ENCODE data around the gene ACAD10.

ACAD10 gene

DNA sequence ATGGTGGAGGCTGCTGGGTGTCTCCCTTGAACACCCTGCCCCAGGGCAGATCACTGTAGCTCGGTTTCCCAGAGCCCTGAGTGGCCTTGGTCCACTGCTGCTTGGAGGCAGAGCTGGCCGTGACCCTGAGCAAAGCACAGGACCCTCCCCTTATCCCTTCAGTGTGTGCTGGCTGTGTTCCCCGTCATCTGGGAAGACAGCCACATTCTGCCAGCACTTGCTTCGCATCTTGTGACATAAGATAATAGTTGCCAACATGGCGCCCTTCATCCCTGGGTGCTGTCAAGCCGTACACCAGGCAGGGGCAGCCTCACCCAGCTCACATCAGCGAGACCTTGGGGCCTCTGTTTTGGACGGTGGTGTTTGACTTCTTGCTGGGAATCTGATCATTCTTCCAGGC lies 68.8 kb downstream of the ACAD10 start:
- H3K4me3 ChIP-seq (ENCODE audit: low read depth, low read length) = no peak overlapping the region
- DNase-seq (ENCODE audit: low read depth) = peak; percentile 3
- TF ChIP-seq, protein P1, sequence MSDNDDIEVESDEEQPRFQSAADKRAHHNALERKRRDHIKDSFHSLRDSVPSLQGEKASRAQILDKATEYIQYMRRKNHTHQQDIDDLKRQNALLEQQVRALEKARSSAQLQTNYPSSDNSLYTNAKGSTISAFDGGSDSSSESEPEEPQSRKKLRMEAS (IDR thresholded peaks at IDR 0.05; ENCODE audit: low read depth, low read length) = no peak
- no peak for TF ChIP-seq MYC (IDR thresholded peaks at IDR 0.05; ENCODE audit: low read depth, low read length)
- TF ChIP-seq POLR2A (IDR thresholded peaks at IDR 0.05; ENCODE audit: extremely low read depth, insufficient read length) = no peak
- TF ChIP-seq, protein P2, sequence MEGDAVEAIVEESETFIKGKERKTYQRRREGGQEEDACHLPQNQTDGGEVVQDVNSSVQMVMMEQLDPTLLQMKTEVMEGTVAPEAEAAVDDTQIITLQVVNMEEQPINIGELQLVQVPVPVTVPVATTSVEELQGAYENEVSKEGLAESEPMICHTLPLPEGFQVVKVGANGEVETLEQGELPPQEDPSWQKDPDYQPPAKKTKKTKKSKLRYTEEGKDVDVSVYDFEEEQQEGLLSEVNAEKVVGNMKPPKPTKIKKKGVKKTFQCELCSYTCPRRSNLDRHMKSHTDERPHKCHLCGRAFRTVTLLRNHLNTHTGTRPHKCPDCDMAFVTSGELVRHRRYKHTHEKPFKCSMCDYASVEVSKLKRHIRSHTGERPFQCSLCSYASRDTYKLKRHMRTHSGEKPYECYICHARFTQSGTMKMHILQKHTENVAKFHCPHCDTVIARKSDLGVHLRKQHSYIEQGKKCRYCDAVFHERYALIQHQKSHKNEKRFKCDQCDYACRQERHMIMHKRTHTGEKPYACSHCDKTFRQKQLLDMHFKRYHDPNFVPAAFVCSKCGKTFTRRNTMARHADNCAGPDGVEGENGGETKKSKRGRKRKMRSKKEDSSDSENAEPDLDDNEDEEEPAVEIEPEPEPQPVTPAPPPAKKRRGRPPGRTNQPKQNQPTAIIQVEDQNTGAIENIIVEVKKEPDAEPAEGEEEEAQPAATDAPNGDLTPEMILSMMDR (IDR thresholded peaks at IDR 0.05; ENCODE audit: low read depth, low read length) = no peak

DNA sequence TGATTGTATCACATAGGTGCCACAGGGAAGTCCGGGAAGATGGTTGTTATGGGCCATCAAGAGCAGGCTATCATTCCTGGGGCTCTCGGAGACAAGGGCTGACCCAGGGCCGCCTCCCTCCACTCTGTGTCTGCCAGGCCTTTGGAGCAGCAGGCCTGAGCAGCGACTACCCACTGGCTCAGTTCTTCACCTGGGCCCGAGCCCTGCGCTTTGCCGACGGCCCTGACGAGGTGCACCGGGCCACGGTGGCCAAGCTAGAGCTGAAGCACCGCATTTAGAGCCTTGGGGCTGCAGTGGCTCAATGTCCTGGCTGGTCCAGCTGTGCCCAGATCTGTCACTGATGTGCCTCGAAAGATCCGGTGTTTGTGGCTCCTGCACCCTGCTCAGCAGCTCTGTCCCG lies 70.3 kb downstream of the ACAD10 start:
- TF ChIP-seq MYC (IDR thresholded peaks at IDR 0.05; ENCODE audit: low read depth, low read length) (no peak), POLR2A (IDR thresholded peaks at IDR 0.05; ENCODE audit: extremely low read depth, insufficient read length) (no peak)
- TF ChIP-seq, protein P2 (IDR thresholded peaks at IDR 0.05; ENCODE audit: low read depth, low read length) = no peak
- H3K4me3 ChIP-seq (ENCODE audit: low read depth, low read length) = no peak overlapping the region
- DNase-seq (ENCODE audit: low read depth) = no peak

DNA sequence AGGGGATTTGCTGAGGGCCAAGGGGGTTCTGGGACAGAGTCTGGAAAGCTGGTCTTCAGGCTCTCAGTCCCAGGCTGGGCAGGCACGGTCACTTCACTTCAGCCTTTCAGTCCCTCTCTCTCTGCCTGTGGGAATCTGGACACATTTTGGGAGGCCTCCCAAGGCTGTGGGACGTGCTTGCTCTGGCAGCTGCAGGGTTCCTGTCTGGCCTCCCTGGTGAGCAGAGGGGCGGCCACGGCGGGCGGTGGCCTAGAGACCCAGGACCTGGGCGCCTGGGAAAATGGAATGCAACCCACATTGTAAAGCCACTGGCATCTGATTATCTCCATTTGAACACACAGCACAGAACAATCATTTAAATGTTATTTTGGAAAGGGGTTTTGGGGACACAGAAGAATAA lies 70.8 kb downstream of the ACAD10 start:
- TF ChIP-seq POLR2A (IDR thresholded peaks at IDR 0.05; ENCODE audit: extremely low read depth, insufficient read length) = no peak
- TF ChIP-seq, protein P1 (IDR thresholded peaks at IDR 0.05; ENCODE audit: low read depth, low read length) = no peak
- TF ChIP-seq, protein P2 (IDR thresholded peaks at IDR 0.05; ENCODE audit: low read depth, low read length) = no peak
- TF ChIP-seq MYC (IDR thresholded peaks at IDR 0.05; ENCODE audit: low read depth, low read length) = no peak
- peak overlapping the region; percentile 22 for H3K4me3 ChIP-seq (ENCODE audit: low read depth, low read length)
- peak; percentile 26 for DNase-seq (ENCODE audit: low read depth)

DNA sequence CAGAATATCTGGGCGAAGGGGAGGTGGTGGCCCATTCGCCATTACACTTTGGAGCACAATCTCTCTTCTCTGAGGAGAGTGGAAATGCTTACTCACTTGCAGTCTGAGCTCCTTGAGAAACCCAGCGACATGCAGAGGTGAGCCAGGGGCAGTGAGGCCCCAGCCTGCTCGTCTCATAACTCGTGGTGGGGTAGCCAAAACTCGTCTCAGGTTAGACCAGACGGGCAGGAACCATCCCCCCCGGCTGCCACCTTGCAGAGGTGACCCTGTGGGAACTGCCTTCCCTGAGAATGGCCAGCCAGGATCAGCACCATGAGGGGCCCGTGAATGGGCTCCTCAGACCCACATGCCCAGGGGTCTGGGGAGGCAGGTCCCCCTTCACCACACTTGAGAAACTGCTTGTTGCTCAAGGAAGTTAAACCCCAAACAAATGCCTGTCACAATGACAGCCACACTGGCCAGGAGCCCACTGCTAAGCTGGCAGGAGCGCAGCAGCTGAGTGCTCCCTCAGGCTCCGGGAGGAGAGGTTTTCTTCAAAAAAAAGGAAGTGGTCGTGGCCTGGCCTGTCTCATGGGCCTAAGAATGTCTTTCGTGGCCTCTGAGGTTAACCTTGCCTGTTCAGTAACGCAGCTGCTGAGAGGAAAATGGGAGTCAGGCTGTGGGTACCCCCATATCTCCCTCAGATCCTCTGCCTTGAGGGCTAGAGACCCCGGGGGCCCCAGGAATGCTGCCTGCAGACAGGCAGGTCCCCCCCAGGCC lies 71.7 kb downstream of the ACAD10 start:
- H3K4me3 ChIP-seq (ENCODE audit: low read depth, low read length) = peak overlapping the region; percentile 22

DNA sequence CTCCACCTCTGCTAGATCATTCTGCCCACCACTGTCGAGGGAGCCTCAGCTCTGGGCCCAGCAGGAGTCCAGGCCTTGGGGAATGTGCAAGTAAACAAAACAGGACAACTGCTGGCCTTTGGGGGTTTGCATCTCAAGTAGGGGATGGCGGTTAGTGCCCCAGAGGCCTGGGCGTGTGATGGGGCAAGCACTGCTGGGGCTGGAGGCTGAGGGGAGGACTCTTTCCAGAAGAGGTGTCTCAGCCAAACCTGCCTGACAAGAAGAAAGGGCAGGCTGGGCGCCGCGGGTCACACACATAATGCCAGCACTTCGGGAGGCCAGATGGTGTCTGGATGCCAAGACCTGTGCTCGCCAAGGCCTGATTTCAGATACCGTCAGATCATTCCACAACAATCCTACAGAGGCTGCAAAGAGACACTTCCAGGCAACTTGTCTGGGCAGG lies 72.3 kb downstream of the ACAD10 start:
- TF ChIP-seq, protein P1 (IDR thresholded peaks at IDR 0.05; ENCODE audit: low read depth, low read length) = no peak
- TF ChIP-seq, protein P2 (IDR thresholded peaks at IDR 0.05; ENCODE audit: low read depth, low read length) = no peak
- TF ChIP-seq MYC (IDR thresholded peaks at IDR 0.05; ENCODE audit: low read depth, low read length) = no peak
- no peak for TF ChIP-seq POLR2A (IDR thresholded peaks at IDR 0.05; ENCODE audit: extremely low read depth, insufficient read length)
- peak; percentile 100 for DNase-seq (ENCODE audit: low read depth)
- H3K4me3 ChIP-seq (ENCODE audit: low read depth, low read length) = peak overlapping the region; percentile 27

More for the DNA sequence above, 71.7 kb downstream of the ACAD10 start:
- peak; percentile 93 for DNase-seq (ENCODE audit: low read depth)
- TF ChIP-seq, protein P1 (IDR thresholded peaks at IDR 0.05; ENCODE audit: low read depth, low read length) = peak; percentile 79
- TF ChIP-seq, protein P2 (IDR thresholded peaks at IDR 0.05; ENCODE audit: low read depth, low read length) = no peak
- peak; percentile 84 for TF ChIP-seq MYC (IDR thresholded peaks at IDR 0.05; ENCODE audit: low read depth, low read length)
- TF ChIP-seq POLR2A (IDR thresholded peaks at IDR 0.05; ENCODE audit: extremely low read depth, insufficient read length) = peak; percentile 34

All from NB4 (cell line).